HepG2 (cell line): ENCODE data around the gene FBXO41. TPM values are rescaled to one million over a fixed set of nuclear protein-coding genes. Genes with fewer than 3 reads are reported as not detected.

Experiments used
- ELF1 ChIP-seq: sonication (generic); formaldehyde crosslinking; IDR thresholded peaks from 2 replicates; pipeline ENCODE4 v1.4.0; 2020; ENCODE audit warnings: missing genetic modification reagents
- EP300 ChIP-seq, 3 experiments: sonication (generic) in 1 of 3; formaldehyde crosslinking in 1 of 3; IDR thresholded peaks; 2 replicates each; pipeline versions ENCODE4 v1.5.1 to v1.6.1; 2011 to 2020; ENCODE audit warnings: low read depth in 2 of 3, low read length in 2 of 3, borderline replicate concordance in 1 of 3, improper control_type of control experiment in 1 of 3, mild to moderate bottlenecking in 1 of 3, missing genetic modification reagents in 1 of 3, moderate library complexity in 1 of 3
- FOSL2 ChIP-seq: sonication (generic); formaldehyde crosslinking; IDR thresholded peaks from 2 replicates; pipeline ENCODE4 v1.4.0; 2020; ENCODE audit warnings: missing genetic modification reagents
- HNF4A ChIP-seq: sonication (generic); formaldehyde crosslinking; IDR thresholded peaks from 2 replicates; pipeline ENCODE4 v1.4.0; 2020; ENCODE audit warnings: missing genetic modification reagents
- MAZ ChIP-seq, 2 experiments: sonication (generic) in 1 of 2; formaldehyde crosslinking in 1 of 2; IDR thresholded peaks; 2 replicates each; pipeline versions ENCODE4 v1.5.0 to v1.6.1; 2012 to 2020; ENCODE audit warnings: low read depth in 2 of 2, mild to moderate bottlenecking in 2 of 2, borderline replicate concordance in 1 of 2, improper control_type of control experiment in 1 of 2, low read length in 1 of 2, missing genetic modification reagents in 1 of 2, moderate library complexity in 1 of 2
- MXI1 ChIP-seq: IDR thresholded peaks from 3 replicates; pipeline ENCODE4 v1.6.1; 2012; ENCODE audit warnings: low read depth, low read length, inconsistent platforms, borderline replicate concordance
- NFIB ChIP-seq: sonication (generic); formaldehyde crosslinking; IDR thresholded peaks from 2 replicates; pipeline ENCODE4 v1.9.0; 2021; ENCODE audit warnings: missing genetic modification reagents, mild to moderate bottlenecking, borderline replicate concordance
- NFYC ChIP-seq: IDR thresholded peaks from 2 replicates; pipeline ENCODE4 v1.6.1; 2016; ENCODE audit warnings: missing genetic modification reagents, missing compliant biosample characterization
- NR2F2 ChIP-seq: IDR thresholded peaks from 2 replicates; pipeline ENCODE4 v1.6.1; 2012; ENCODE audit warnings: low read depth, inconsistent platforms, borderline replicate concordance
- NR3C1 ChIP-seq: sonication (generic); formaldehyde crosslinking; IDR thresholded peaks from 2 replicates; pipeline ENCODE4 v1.4.0; 2020; ENCODE audit warnings: missing genetic modification reagents
- RARA ChIP-seq: IDR thresholded peaks from 2 replicates; pipeline ENCODE4 v1.6.1; 2016; ENCODE audit warnings: missing genetic modification reagents, missing compliant biosample characterization
- REPIN1 ChIP-seq: sonication (generic); formaldehyde crosslinking; IDR thresholded peaks from 2 replicates; pipeline ENCODE4 v1.8.0; 2022; ENCODE audit warnings: missing genetic modification reagents, low read depth, mild to moderate bottlenecking, borderline replicate concordance
- SAP130 ChIP-seq: IDR thresholded peaks from 2 replicates; pipeline ENCODE4 v1.6.1; 2016; ENCODE audit warnings: low read depth
- SP5 ChIP-seq: IDR thresholded peaks from 2 replicates; pipeline ENCODE4 v1.6.1; 2016; ENCODE audit warnings: low read depth, borderline replicate concordance
- TARDBP ChIP-seq: sonication (generic); formaldehyde crosslinking; IDR thresholded peaks from 2 replicates; pipeline ENCODE4 v1.8.0; 2022; ENCODE audit warnings: mild to moderate bottlenecking, missing genetic modification reagents
- TCF7 ChIP-seq: sonication (generic); IDR thresholded peaks from 2 replicates; pipeline ENCODE4 v1.6.1; 2016; ENCODE audit warnings: antibody characterized with exemption, low read depth
- ZNF232 ChIP-seq: sonication (generic); formaldehyde crosslinking; IDR thresholded peaks from 2 replicates; pipeline ENCODE4 v1.4.0; 2020; ENCODE audit warnings: missing genetic modification reagents, borderline replicate concordance
- ZNF547 ChIP-seq: sonication (generic); formaldehyde crosslinking; IDR thresholded peaks from 2 replicates; pipeline ENCODE4 v1.5.1; 2020; ENCODE audit warnings: mild to moderate bottlenecking, missing genetic modification reagents
- ZNF83 ChIP-seq: sonication (generic); formaldehyde crosslinking; IDR thresholded peaks from 2 replicates; pipeline ENCODE4 v1.4.0; 2020; ENCODE audit warnings: missing genetic modification reagents, mild to moderate bottlenecking, borderline replicate concordance
- polyA plus RNA-seq, 8 experiments: library from polyadenylated mRNA; depleted of rRNA in 3 of 8; stranded (reverse) in 7 of 8; unstranded in 1 of 8; fragments of >200 nt; fragmentation: Illumina TruSeq in 4 of 8; extraction: Trizol in 4 of 8; gene quantifications; 2 replicates each; pipeline versions ENCODE4 v1.2.1 to v1.2.3, GENCODE V29; 2011 to 2016; ENCODE audit warnings: low read depth in 4 of 8, missing spikeins in 1 of 8, mixed read lengths in 1 of 8; ENCODE audit not compliant: insufficient read depth in 1 of 8
- total RNA-seq, 5 experiments: library from RNA; depleted of rRNA; stranded (reverse); fragments of >200 nt; fragmentation: Illumina TruSeq; extraction: Trizol; gene quantifications; 2 replicates each; pipeline ENCODE4 v1.2.3, GENCODE V29; 2016; ENCODE audit warnings: low read depth in 1 of 5
- TF ChIP-seq, protein P1 (sequence below): sonication (generic); formaldehyde crosslinking; IDR thresholded peaks from 2 replicates; pipeline ENCODE4 v1.5.0; 2020; ENCODE audit warnings: mild to moderate bottlenecking, missing genetic modification reagents, borderline replicate concordance
- TF ChIP-seq, protein P2 (sequence below): IDR thresholded peaks from 2 replicates; pipeline ENCODE4 v1.6.1; 2016; ENCODE audit warnings: low read depth, borderline replicate concordance
- TF ChIP-seq, protein P3 (sequence below): sonication (generic); formaldehyde crosslinking; IDR thresholded peaks from 2 replicates; pipeline ENCODE4 v1.5.0; 2020; ENCODE audit warnings: mild to moderate bottlenecking, missing genetic modification reagents

FBXO41 gene
- total and polyA plus RNA-seq, 2 of the 13 experiments (the other 11 are each of a cell fraction or from before 2014, with no cell fraction given), result 4.2 to 10.3 TPM

DNA sequence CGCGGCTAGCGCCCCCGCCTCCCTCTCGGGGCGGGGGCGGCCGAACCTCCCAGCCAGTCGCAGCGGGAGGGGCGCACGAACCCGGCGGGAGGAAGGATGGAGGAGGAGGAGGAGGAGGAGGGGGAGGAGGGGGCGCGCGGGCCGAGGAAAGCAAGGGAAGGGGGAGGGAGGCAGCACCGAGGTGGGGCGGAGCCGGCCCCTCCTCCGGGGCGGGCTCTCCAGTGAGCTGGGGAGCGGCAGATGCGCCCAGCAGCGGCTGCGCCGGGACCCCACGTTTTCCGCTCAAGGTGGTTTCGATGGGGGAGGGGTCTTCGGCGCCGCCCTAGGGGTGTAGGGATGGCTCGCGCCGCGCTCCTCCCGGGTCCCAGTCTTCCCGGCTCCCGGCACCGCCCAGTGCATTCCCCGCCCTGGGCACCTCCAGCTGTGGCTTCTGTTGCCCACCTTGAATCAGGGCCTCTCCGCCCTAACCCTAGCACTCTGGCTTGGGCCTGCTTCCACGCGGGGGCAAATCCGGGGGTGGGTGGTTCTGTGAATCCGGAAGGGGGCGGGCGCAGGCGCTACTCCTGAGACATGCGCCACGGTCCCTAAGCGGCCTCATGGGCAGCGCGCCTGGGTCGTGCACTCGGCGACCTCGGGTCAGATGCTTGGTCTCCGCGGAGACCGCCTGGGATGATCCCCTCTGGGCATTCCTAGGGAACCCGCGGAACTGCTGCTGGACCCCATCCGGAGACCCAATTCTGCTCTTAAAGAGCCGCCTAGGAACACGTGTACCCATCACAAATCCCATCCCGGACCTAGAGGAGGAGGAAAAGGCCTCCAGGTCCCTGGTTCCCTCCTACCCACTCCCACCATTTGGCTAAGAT lies at the start of gene FBXO41 (continued):
- no peak for TF ChIP-seq ZNF232 (CRISPR knock-in tag)
- TF ChIP-seq NFYC (CRISPR knock-in tag), result no peak
- TF ChIP-seq MXI1, result 0 out of 3 replicates have a peak, but pooled peaks have one; percentile 16
- peak; percentile 8; the same call in 1 of the 2 replicates for TF ChIP-seq FOSL2 (CRISPR knock-in tag)
- TF ChIP-seq HNF4A (CRISPR knock-in tag), result no peak; the same call in 1 of the 2 replicates
- peak; percentile 10; the same call in 1 of the 2 replicates for TF ChIP-seq NFIB
- TF ChIP-seq, protein P1, sequence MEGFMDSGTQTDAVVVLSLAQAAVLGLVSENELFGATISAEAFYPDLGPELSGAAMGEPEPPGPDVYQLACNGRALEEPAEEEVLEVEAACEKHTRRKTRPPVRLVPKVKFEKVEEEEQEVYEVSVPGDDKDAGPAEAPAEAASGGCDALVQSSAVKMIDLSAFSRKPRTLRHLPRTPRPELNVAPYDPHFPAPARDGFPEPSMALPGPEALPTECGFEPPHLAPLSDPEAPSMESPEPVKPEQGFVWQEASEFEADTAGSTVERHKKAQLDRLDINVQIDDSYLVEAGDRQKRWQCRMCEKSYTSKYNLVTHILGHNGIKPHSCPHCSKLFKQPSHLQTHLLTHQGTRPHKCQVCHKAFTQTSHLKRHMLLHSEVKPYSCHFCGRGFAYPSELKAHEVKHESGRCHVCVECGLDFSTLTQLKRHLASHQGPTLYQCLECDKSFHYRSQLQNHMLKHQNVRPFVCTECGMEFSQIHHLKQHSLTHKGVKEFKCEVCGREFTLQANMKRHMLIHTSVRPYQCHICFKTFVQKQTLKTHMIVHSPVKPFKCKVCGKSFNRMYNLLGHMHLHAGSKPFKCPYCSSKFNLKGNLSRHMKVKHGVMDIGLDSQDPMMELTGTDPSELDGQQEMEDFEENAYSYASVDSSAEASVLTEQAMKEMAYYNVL (CRISPR knock-in tag), result peak; percentile 50; the same call in 1 of the 2 replicates
- TF ChIP-seq, protein P2, sequence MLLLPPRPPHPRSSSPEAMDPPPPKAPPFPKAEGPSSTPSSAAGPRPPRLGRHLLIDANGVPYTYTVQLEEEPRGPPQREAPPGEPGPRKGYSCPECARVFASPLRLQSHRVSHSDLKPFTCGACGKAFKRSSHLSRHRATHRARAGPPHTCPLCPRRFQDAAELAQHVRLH, result 0 out of 2 replicates have a peak, but pooled peaks have one; percentile 17
- no peak for TF ChIP-seq REPIN1
- TF ChIP-seq TCF7, result no peak
- 0 out of 2 replicates have a peak, but pooled peaks have one; percentile 36 for TF ChIP-seq ELF1 (CRISPR knock-in tag)
- TF ChIP-seq EP300 (IDR thresholded peaks at IDR 0.05; ENCODE audit: low read depth in 2 of 2, low read length in 2 of 2), result 0 out of 4 replicates have a peak, but pooled peaks of 1 of the 2 experiments have one; percentile 15
- no peak for TF ChIP-seq EP300 (CRISPR knock-in tag; IDR thresholded peaks at IDR 0.05; ENCODE audit: borderline replicate concordance)
- TF ChIP-seq ZNF547 (CRISPR knock-in tag), result 0 out of 2 replicates have a peak, but pooled peaks have one; percentile 27
- peak; percentile 86 for TF ChIP-seq SP5 (CRISPR knock-in tag)
- TF ChIP-seq MAZ (IDR thresholded peaks at IDR 0.05; ENCODE audit: borderline replicate concordance, low read depth, low read length), result peak; percentile 2; the same call in 1 of the 2 replicates
- TF ChIP-seq MAZ (CRISPR knock-in tag; IDR thresholded peaks at IDR 0.05; ENCODE audit: low read depth), result peak; percentile 59; the same call in 1 of the 2 replicates
- TF ChIP-seq NR3C1 (CRISPR knock-in tag), result no peak
- TF ChIP-seq, protein P3, sequence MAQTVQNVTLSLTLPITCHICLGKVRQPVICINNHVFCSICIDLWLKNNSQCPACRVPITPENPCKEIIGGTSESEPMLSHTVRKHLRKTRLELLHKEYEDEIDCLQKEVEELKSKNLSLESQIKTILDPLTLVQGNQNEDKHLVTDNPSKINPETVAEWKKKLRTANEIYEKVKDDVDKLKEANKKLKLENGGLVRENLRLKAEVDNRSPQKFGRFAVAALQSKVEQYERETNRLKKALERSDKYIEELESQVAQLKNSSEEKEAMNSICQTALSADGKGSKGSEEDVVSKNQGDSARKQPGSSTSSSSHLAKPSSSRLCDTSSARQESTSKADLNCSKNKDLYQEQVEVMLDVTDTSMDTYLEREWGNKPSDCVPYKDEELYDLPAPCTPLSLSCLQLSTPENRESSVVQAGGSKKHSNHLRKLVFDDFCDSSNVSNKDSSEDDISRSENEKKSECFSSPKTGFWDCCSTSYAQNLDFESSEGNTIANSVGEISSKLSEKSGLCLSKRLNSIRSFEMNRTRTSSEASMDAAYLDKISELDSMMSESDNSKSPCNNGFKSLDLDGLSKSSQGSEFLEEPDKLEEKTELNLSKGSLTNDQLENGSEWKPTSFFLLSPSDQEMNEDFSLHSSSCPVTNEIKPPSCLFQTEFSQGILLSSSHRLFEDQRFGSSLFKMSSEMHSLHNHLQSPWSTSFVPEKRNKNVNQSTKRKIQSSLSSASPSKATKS (CRISPR knock-in tag), result no peak
- TF ChIP-seq RARA (CRISPR knock-in tag), result peak; percentile 53; the same call in 1 of the 2 replicates
- TF ChIP-seq TARDBP (CRISPR knock-in tag), result 0 out of 2 replicates have a peak, but pooled peaks have one; percentile 13
- TF ChIP-seq SAP130, result peak; percentile 9
- peak; percentile 33; the same call in 1 of the 2 replicates for TF ChIP-seq NR2F2
- TF ChIP-seq ZNF83 (CRISPR knock-in tag), result peak; percentile 56; the same call in 1 of the 2 replicates
